ENCODE measurements around the gene AGR3.

The AGR3 gene

GRCh38 chr7:16881844-16882243 is at the start of gene AGR3:
Gene AGR3, minus strand, starts transcription at chr7:16881983. Its CDS starts 3,365 bp downstream, at chr7:16878618.
- no peak for DNase-seq (ENCODE audit: low spot score)

GRCh38 chr7:16930946-16931345 is 49.2 kb upstream of the AGR3 start:
- no peak for DNase-seq (ENCODE audit: low spot score)

DNA sequence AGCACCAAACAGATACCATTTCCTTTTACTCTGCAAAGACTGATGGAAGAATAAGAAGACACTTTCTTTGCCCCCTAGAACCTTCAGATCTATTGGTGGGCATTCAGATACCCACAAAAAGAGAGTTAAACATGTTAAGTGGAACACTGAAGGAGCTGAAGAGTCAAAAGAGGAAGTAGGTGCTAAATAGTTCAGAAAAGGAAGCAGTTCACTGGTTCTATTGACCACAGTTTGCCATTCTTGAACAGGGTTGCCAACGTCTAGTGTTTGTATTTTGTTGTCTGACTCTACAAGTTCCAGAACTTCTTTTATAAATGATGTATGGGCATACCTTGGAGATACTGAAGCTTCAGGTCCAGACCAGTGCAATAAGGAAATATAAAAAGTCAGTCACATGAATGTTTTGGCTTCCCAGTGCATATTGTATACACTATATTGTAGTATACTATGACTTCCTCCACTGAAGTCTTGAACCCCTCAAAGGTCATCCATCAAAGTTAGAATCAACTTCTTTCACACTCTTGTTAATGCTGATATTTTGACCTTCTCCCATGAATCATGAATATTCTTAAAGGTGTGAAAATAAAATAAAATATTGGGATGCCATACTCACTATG is 47.5 kb upstream of the AGR3 start:
- no peak for DNase-seq (ENCODE audit: low spot score)

DNA sequence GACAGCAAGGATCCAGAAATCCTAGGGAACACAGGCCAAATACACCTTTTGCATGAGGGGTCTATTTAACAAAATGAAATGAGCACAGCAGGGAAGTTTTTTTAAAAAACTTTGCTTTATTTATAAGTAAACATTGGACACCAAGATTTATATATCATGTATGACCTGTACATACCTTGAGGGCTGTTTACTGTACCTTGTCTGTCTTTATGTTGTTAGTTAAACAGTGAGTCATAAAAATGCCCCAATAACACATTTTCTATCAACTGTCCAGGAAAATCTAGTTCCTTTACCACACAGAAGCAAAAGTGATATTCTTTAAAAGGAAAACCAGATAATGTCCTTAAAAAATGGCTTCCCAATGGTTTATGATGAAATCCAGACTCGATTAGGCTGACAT is 45.1 kb upstream of the AGR3 start:
- no peak for DNase-seq (ENCODE audit: low spot score)

- DNase-seq (ENCODE audit: low spot score) = no peak
Observed at GRCh38 chr7:16926283-16926682, 44.5 kb upstream of the AGR3 start.

- no peak for DNase-seq (ENCODE audit: low spot score)
Observed at GRCh38 chr7:16925609-16926008, 43.8 kb upstream of the AGR3 start.

- no peak for DNase-seq (ENCODE audit: low spot score)
Observed at GRCh38 chr7:16923019-16923418, 41.2 kb upstream of the AGR3 start.

DNA sequence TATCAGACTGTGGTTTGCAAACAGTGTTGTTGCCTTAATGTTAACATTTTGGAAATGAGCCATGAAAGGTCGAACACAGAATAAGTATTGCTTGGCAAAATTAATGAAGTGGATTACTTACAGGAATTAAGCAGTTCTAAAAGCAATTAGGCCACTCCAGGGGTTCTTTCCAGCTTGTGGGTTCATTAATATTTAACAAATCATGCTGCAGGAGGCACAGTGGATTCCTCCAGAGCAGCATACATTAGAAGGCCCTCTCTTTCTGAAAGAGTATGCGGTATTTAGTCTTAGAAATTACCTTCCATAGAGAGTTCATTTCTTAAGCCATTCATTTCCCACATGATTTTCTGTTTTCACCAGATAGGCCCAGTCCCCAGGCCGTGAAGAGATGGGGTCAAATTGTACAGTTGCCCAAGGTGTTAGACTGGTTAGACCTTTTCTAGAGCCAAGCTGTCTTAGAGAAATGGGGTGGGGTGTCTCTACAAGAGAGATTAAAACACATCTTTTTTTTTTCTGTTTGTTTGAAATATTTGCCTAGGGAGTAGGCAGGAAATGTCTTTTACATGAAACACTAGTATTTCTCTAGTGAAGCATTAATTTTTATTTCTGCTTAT is 40.0 kb upstream of the AGR3 start:
- DNase-seq (ENCODE audit: low spot score) = no peak

- no peak for DNase-seq (ENCODE audit: low spot score)
Observed at GRCh38 chr7:16921151-16921550, 39.4 kb upstream of the AGR3 start.

DNA sequence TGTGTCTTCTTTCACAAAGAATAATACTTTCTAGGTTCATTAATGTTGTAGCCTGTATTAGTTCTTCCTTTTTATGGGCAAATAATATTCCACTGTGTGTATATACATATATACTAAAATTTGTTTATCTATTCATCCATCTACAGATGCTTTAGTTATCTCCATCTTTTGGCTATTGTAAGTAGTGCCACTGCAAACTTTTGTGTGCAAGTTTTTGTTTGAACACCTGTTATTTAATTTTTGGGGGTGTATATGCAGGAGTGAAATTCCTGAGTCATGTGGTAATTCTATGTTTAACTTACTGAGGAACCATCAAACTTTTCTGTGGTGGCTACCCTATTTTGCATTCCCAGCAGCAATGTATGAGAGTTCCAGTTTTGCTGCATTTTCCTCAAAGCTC is 37.7 kb upstream of the AGR3 start:
- no peak for DNase-seq (ENCODE audit: low spot score)

DNA sequence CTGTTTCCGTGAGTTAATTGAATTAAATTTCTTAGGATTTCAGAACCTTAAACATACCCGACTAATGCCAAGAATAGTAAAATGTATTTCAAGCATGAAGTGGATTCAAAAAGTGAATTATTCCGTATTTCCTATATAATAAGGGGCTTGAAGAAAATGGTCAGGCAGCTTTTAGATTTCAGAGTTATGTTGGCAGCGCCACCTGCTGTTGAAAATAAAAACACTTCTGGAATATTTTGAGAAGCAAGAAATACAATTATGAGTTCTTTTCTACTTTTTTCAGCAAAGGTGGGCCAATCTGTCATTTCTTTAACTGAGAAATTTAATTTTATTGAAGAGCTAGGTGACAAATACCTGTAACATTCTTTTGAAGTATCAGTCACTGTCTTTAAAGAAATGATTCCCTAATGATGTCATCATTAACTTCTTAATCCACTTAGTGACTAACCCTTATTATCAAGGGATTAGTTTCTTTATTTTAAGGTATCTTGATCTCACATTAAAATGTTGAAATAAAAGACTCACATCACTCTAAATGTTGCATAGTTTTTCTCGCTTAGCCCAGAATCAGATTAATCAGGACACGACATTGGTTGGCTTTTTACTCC is 36.6 kb upstream of the AGR3 start:
- no peak for DNase-seq (ENCODE audit: low spot score)

DNA sequence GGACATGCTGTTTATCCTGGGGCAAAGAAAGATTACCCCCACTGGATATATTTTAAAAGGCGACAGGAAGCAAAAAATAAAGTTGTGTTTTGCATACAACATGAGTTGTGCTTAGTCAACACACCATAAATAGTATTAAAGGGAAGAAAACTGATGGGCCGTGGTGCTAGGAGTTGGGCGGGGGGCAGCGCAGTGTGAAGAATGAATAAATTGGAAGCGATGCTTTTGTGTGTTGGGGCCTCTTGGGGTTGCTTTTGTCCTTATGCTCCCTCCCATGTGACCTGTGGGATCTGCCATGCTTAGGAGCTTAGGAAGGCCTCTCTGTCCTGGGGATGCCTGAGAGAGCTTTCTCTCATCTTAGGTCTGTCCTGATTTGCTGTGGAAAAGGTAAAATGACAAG is 35.0 kb upstream of the AGR3 start:
- DNase-seq (ENCODE audit: low spot score) = no peak

DNA sequence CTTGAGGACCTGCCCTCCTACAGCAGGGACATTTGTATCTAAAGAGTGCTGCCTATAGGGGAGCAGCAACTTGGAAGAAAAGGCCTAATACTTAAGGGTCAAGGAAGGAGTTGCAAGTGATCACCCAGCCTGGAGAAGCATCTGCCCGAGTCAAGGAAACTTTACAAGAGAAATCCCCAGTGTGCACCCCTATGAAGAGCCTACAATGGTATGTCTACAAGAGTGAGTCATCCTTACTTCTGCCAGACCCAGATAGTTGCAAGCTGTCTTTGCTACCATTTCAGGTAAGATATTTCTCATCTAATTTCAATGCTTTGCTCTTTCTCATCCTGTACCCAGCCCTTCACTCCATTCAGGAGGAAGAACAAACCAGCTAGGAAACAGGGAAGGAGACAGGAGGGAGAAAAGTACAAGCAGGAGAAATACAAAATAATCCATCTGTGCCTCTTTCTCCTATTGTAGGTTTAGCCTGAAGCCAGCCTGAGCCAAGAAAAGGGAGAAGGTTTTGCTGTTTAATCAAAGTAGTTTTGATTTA is 34.4 kb upstream of the AGR3 start:
- DNase-seq (ENCODE audit: low spot score) = no peak

DNA sequence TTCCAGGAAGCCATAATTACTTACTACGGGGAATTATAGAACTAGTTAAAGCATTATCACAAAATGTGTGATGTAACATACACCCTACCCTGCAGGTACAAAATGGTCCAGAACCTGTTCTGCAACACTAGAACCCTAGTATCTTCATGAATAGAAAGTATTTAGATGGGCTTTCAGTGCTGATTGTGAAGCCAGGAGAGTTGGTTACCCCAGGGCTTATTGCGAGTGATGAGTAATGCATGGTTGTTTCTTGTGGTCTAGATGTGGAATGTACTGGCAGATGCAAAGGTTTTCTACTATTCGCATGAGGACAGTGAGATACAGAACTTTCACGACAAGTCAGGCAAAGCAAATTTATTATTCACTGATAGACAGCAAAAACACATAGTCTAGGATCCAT is 33.6 kb upstream of the AGR3 start:
- DNase-seq (ENCODE audit: low spot score) = no peak

DNA sequence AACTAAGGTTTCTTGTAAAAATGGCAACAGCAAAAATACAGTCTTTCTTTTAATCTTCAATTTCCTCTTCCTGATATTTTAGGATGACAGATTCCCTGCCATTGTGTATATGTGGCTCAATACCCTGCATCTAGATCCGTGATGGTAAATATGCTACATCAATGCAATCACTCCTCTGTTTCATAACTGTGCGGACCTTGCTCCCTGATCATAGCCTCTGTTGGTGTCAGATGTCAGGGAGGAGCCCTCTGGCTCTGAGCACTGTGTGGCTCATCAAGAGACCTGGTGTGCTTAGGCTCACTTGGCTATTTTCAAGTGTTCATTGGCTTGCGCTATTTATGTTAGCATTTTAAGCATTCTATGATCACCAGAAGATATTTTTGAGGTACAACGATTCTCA is 33.0 kb upstream of the AGR3 start:
- no peak for DNase-seq (ENCODE audit: low spot score)

- DNase-seq (ENCODE audit: low spot score) = no peak
Observed at GRCh38 chr7:16913643-16914042, 31.9 kb upstream of the AGR3 start.

- no peak for DNase-seq (ENCODE audit: low spot score)
Observed at GRCh38 chr7:16912540-16912939, 30.8 kb upstream of the AGR3 start.

- no peak for DNase-seq (ENCODE audit: low spot score)
Observed at GRCh38 chr7:16908561-16908960, 26.8 kb upstream of the AGR3 start.

DNA sequence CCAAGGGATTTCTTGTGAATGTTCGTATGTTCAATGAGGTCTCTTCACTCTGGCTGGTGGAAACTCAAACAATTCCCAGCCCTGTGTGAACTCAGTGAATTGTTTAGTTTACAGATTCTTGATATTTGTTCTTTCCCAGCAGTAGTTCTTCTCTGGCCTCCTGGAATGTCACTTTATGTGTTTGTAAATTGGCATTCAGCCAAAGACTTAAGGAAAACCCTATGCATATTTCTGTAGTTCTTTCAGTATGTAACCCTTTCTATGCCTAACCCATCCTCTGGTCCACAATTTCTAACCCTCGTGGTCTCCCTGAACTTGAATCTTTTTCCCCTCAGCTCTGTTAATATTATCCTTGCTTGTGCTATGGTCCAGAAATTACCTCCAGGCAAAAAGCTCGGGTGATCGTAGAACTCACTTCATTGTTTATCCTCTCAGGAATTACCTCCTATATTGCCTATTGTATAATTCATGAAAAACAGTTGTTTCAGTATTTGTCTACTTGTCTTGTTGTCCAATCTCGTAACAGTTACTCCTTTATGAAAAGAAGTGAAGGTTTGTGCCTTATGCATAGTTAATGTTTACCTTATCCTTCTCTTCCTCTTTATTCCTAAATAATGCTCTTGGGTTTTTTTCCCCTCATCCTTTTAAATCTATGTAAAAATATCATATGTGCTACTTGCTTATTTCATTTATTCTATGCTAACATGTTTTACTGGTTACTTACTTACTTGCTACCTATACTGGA is 23.7 kb upstream of the AGR3 start:
- no peak for DNase-seq (ENCODE audit: low spot score)

- no peak for DNase-seq (ENCODE audit: low spot score)
Observed at GRCh38 chr7:16904076-16904475, 22.3 kb upstream of the AGR3 start.

DNA sequence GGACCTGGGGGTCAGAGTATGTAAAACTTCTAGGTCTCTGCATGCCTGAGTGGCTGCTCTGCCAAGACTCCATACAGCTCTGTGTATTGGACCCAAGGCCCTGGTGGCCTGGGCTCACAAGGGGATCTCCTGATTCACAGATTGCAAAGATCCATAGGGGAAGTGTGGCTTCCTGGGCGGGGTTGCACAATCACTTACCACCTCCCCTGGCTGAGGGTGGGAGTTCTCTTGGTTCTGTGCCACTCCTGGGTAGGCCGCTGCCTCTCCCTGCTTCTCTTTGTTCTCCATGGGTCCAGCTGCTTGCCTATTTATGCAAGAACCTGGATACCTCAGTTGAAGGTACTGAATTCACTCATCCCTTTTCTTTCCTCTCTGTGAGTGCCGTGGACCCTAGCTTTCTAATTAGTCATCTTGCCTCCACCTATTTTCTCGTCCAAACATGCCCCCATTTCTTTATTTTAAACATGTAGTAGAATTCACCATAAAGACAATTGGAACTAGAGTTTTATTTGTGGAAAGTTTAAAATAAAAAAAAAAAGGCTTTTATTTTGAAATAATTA is 18.5 kb upstream of the AGR3 start:
- DNase-seq (ENCODE audit: low spot score) = no peak

DNA sequence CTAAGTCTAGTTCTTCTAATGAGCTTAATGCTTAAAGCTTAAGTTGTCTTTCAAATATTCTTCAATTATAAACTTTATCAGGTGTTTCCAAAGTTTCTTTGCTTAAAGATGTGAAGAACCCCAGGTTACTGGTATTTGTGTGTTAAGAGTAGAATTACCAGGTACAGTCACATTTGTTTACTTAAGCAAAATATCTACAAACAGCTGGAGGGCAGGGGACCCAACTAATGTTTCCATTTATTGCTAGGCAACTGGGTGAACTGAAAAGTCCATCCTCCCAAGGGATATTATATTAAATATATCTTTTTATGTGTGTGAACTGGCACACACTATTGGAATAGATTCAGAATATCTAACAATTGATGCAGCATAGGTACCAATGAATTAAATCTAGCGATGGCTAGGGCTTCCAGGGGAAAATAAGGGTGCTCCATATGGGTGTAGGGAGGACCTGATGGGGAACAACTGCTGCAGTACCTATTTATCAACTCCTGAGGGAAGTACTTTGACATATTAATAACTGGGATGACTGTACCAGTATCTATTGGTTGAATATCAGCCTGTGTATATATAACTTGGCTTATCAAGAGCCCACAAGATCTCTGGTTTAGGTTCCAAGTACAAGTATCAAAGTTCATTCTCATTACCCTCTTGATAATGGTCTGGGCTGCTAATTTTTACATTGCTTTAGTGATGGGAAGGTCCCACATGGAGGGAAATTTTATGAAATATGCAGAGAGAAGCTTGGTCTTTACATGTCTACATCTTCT is 10.3 kb upstream of the AGR3 start:
- no peak for DNase-seq (ENCODE audit: low spot score)

All from ecto neural progenitor cell (in vitro differentiated cells).